ENCODE data around the gene CHFR. TPM values are rescaled to one million over a fixed set of nuclear protein-coding genes. Genes with fewer than 3 reads are reported as not detected.
"Not testable (repeated sequence)": the region's sequence is repeated elsewhere in the genome, so short reads cannot be mapped to it uniquely, and the experiment has no call there.

Gene CHFR
- total RNA-seq, 1 donor from 2014 or later, result 108 TPM

DNA sequence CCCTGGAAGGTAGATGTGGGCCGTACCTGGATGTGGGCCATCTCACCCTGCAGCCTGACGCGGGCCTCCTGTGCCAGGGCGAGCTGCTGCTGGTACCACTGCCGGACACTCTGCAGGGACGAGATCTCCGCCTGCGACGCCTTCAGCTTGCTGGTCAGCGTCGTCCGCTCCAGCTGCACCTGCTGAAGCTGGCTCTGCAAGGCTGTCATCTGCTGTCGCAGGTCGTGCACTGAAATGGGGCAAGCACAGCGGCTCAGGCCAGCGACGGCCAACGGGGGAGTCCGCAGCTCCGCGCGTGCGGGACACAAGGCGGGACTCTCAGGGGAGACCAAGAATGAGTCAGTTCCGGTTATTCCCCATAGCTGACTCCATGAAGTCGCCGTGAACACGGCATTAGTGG lies 85.7 kb downstream of the CHFR start:
- CTCF ChIA-PET, result no interaction called here
- peaks cover 84% of the 10 kb centered on the region for H3K36me3 Mint-ChIP-seq (ENCODE audit: low read depth)
- no peak overlapping the region for H3K4me3 Mint-ChIP-seq

GRCh38 chr12:132798836-132799235 lies 88.6 kb downstream of the CHFR start:
- TF ChIP-seq, protein P1, sequence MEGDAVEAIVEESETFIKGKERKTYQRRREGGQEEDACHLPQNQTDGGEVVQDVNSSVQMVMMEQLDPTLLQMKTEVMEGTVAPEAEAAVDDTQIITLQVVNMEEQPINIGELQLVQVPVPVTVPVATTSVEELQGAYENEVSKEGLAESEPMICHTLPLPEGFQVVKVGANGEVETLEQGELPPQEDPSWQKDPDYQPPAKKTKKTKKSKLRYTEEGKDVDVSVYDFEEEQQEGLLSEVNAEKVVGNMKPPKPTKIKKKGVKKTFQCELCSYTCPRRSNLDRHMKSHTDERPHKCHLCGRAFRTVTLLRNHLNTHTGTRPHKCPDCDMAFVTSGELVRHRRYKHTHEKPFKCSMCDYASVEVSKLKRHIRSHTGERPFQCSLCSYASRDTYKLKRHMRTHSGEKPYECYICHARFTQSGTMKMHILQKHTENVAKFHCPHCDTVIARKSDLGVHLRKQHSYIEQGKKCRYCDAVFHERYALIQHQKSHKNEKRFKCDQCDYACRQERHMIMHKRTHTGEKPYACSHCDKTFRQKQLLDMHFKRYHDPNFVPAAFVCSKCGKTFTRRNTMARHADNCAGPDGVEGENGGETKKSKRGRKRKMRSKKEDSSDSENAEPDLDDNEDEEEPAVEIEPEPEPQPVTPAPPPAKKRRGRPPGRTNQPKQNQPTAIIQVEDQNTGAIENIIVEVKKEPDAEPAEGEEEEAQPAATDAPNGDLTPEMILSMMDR (IDR thresholded peaks at IDR 0.05), result no peak
- peaks cover 88% of the 10 kb centered on the region for H3K36me3 Mint-ChIP-seq (ENCODE audit: low read depth)
- no peaks in the 10 kb centered on the region for H3K4me1 Mint-ChIP-seq
- H3K27me3 Mint-ChIP-seq, result no peaks in the 10 kb centered on the region
- no peak for DNase-seq
- H3K27ac Mint-ChIP-seq, result no peak overlapping the region
- H3K4me3 Mint-ChIP-seq, result no peak overlapping the region
- intact Hi-C loops (cut with micrococcal nuclease), result no loop called here
- no peak for ATAC-seq (ENCODE audit: low read depth)
- CTCF ChIA-PET, result no interaction called here
- POLR2A ChIA-PET, result no interaction called here
- no peaks in the 10 kb centered on the region for H3K9me3 Mint-ChIP-seq

More for the DNA sequence above, 85.7 kb downstream of the CHFR start:
- POLR2A ChIA-PET, result no interaction called here
- Mint-ChIP-seq H3K27me3 (no peaks in the 10 kb centered on the region), H3K4me1 (no peaks in the 10 kb centered on the region), H3K9me3 (no peaks in the 10 kb centered on the region), H3K27ac (no peak overlapping the region)
- no peak for ATAC-seq (ENCODE audit: low read depth)
- no peak for DNase-seq
- intact Hi-C loops (cut with micrococcal nuclease), result no loop called here
- TF ChIP-seq, protein P1 (IDR thresholded peaks at IDR 0.05), result no peak

- no peaks in the 10 kb centered on the region for H3K4me1 Mint-ChIP-seq
- DNase-seq (no peak), ATAC-seq (ENCODE audit: low read depth) (no peak)
- no peaks in the 10 kb centered on the region for H3K27me3 Mint-ChIP-seq
- intact Hi-C loops (cut with micrococcal nuclease), result no loop called here
- H3K27ac Mint-ChIP-seq, result no peak overlapping the region
- ChIA-PET CTCF (no interaction called here), POLR2A (interaction anchor here (0.5 kb wide), 1 partner anchor 16 kb away, joined by 3 read pairs; no protein-coding TSS in a partner anchor)
- peaks cover 82% of the 10 kb centered on the region for H3K36me3 Mint-ChIP-seq (ENCODE audit: low read depth)
- TF ChIP-seq, protein P1 (IDR thresholded peaks at IDR 0.05), result no peak
- H3K4me3 Mint-ChIP-seq, result no peak overlapping the region
- no peaks in the 10 kb centered on the region for H3K9me3 Mint-ChIP-seq
These were observed 89.4 kb downstream of the CHFR start for GRCh38 chr12:132797820-132798570.

- no peak for ATAC-seq (ENCODE audit: low read depth)
- H3K36me3 Mint-ChIP-seq (ENCODE audit: low read depth), result peaks cover 79% of the 10 kb centered on the region
- CTCF ChIA-PET, result no interaction called here
These were observed 91.6 kb downstream of the CHFR start for GRCh38 chr12:132795847-132796246.

GRCh38 chr12:132791940-132792339 lies 95.5 kb downstream of the CHFR start:
- POLR2A ChIA-PET; H3K4me1 Mint-ChIP-seq; H3K9me3 Mint-ChIP-seq; H3K27me3 Mint-ChIP-seq; CTCF ChIA-PET; ATAC-seq (ENCODE audit: low read depth); H3K27ac Mint-ChIP-seq; H3K4me3 Mint-ChIP-seq; DNase-seq; intact Hi-C loops (cut with micrococcal nuclease): not testable (repeated sequence)
- H3K36me3 Mint-ChIP-seq (ENCODE audit: low read depth), result peaks cover 75% of the 10 kb centered on the region

More at GRCh38 chr12:132795847-132796246, 91.6 kb downstream of the CHFR start:
- DNase-seq, result no peak
- TF ChIP-seq, protein P1 (IDR thresholded peaks at IDR 0.05), result no peak
- POLR2A ChIA-PET, result interaction anchor here (0.8 kb wide), 1 partner anchor 23 kb away, joined by 3 read pairs; no protein-coding TSS in a partner anchor
- H3K9me3 Mint-ChIP-seq, result no peaks in the 10 kb centered on the region
- H3K27me3 Mint-ChIP-seq, result no peaks in the 10 kb centered on the region
- H3K4me3 Mint-ChIP-seq, result no peak overlapping the region
- H3K27ac Mint-ChIP-seq, result no peak overlapping the region
- intact Hi-C loops (cut with micrococcal nuclease), result no loop called here
- no peaks in the 10 kb centered on the region for H3K4me1 Mint-ChIP-seq
